ENCODE data around the gene PSMB7. TPM values are rescaled to one million over a fixed set of nuclear protein-coding genes. Genes with fewer than 3 reads are reported as not detected.

The PSMB7 gene
- total RNA-seq, 1 experiment from 2014 or later: 187 TPM

DNA sequence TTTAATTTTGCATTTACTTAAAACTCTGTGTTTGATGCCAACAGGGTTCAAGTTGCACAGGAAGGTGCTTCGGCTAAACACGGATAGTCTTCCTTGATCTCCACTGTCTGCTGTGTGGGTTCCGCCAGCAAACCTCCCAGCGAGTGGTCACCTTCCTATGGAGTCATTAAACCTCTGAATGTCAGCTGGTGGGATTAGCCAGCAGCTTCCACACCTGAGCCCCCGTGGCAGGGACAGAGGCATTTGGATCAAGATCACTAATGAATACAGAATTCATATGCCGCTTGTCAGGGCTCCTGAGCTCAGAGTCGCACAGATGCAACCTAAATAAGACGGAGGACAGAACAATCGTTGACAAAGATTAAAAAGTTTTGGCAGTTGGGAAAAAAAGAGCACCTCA lies 39.5 kb downstream of the PSMB7 start:
- POLR2A ChIA-PET: no interaction called here
- no peak for DNase-seq (ENCODE audit: low spot score)
- Mint-ChIP-seq H3K9me3 (peaks cover 6% of the 10 kb centered on the region), H3K27ac (peak overlapping the region; percentile 12; the same call in 1 of the 2 replicates), H3K4me1 (peaks cover 14% of the 10 kb centered on the region), H3K4me3 (no peak overlapping the region), H3K36me3 (peaks cover 19% of the 10 kb centered on the region), H3K27me3 (ENCODE audit: low read depth) (no peaks in the 10 kb centered on the region)
- no peak for TF ChIP-seq MXD4 (CRISPR knock-in tag; IDR thresholded peaks at IDR 0.05; ENCODE audit: borderline replicate concordance)
- no peak for TF ChIP-seq FOXJ3 (CRISPR knock-in tag; IDR thresholded peaks at IDR 0.05; ENCODE audit: borderline replicate concordance)
- TF ChIP-seq TP53 (CRISPR knock-in tag; IDR thresholded peaks at IDR 0.05): no peak
- TF ChIP-seq, protein P1, sequence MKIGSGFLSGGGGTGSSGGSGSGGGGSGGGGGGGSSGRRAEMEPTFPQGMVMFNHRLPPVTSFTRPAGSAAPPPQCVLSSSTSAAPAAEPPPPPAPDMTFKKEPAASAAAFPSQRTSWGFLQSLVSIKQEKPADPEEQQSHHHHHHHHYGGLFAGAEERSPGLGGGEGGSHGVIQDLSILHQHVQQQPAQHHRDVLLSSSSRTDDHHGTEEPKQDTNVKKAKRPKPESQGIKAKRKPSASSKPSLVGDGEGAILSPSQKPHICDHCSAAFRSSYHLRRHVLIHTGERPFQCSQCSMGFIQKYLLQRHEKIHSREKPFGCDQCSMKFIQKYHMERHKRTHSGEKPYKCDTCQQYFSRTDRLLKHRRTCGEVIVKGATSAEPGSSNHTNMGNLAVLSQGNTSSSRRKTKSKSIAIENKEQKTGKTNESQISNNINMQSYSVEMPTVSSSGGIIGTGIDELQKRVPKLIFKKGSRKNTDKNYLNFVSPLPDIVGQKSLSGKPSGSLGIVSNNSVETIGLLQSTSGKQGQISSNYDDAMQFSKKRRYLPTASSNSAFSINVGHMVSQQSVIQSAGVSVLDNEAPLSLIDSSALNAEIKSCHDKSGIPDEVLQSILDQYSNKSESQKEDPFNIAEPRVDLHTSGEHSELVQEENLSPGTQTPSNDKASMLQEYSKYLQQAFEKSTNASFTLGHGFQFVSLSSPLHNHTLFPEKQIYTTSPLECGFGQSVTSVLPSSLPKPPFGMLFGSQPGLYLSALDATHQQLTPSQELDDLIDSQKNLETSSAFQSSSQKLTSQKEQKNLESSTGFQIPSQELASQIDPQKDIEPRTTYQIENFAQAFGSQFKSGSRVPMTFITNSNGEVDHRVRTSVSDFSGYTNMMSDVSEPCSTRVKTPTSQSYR (CRISPR knock-in tag; IDR thresholded peaks at IDR 0.05): no peak
- no peak for TF ChIP-seq USF2 (CRISPR knock-in tag; IDR thresholded peaks at IDR 0.05)
- no peak for TF ChIP-seq NR3C1 (CRISPR knock-in tag; conservative IDR thresholded peaks at IDR 0.05; ENCODE audit: low read depth)
- no peak for TF ChIP-seq GTF2I (CRISPR knock-in tag; conservative IDR thresholded peaks at IDR 0.05)
- no peak for TF ChIP-seq MLX (CRISPR knock-in tag; IDR thresholded peaks at IDR 0.05)
- TF ChIP-seq HMGXB4 (CRISPR knock-in tag; IDR thresholded peaks at IDR 0.05): no peak
- TF ChIP-seq ZNF121 (CRISPR knock-in tag; IDR thresholded peaks at IDR 0.05): no peak
- TF ChIP-seq KAT7 (CRISPR knock-in tag; IDR thresholded peaks at IDR 0.05; ENCODE audit: borderline replicate concordance): no peak
- TF ChIP-seq ELF4 (CRISPR knock-in tag; IDR thresholded peaks at IDR 0.05; ENCODE audit: low read depth): no peak
- TF ChIP-seq, protein P2, sequence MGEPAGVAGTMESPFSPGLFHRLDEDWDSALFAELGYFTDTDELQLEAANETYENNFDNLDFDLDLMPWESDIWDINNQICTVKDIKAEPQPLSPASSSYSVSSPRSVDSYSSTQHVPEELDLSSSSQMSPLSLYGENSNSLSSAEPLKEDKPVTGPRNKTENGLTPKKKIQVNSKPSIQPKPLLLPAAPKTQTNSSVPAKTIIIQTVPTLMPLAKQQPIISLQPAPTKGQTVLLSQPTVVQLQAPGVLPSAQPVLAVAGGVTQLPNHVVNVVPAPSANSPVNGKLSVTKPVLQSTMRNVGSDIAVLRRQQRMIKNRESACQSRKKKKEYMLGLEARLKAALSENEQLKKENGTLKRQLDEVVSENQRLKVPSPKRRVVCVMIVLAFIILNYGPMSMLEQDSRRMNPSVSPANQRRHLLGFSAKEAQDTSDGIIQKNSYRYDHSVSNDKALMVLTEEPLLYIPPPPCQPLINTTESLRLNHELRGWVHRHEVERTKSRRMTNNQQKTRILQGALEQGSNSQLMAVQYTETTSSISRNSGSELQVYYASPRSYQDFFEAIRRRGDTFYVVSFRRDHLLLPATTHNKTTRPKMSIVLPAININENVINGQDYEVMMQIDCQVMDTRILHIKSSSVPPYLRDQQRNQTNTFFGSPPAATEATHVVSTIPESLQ (CRISPR knock-in tag; IDR thresholded peaks at IDR 0.05): no peak
- TF ChIP-seq NFE2L1 (CRISPR knock-in tag; IDR thresholded peaks at IDR 0.05): no peak
- TF ChIP-seq SMAD4 (CRISPR knock-in tag; IDR thresholded peaks at IDR 0.05): no peak
- TF ChIP-seq ZNF396 (CRISPR knock-in tag; IDR thresholded peaks at IDR 0.05; ENCODE audit: borderline replicate concordance): no peak
- TF ChIP-seq EMX1 (CRISPR knock-in tag; IDR thresholded peaks at IDR 0.05): no peak
- no peak for TF ChIP-seq E2F1 (CRISPR knock-in tag; IDR thresholded peaks at IDR 0.05)
- ATAC-seq: no peak
- CTCF ChIA-PET: interaction anchor here (0.6 to 1.8 kb wide), 5 partner anchors 9 to 465 kb away, joined by 3 to 5 read pairs (median 3); no protein-coding TSS in a partner anchor

Measured in WTC11 (cell line).